K562 (cell line): ENCODE results near the gene KIF25. TPM values are rescaled to one million over a fixed set of nuclear protein-coding genes. Genes with fewer than 3 reads are reported as not detected.
A peak's percentile ranks its signal among the peaks of the same experiment; 100 is the strongest.

Experiments used
- ATAC-seq: fragments of 200-7000 bp; cut with Tn5 transposase; 3 replicates; pipeline ENCODE4 v1.9.1; 2020; ENCODE audit warnings: moderate library complexity
- BruUV-seq: library from RNA; stranded (reverse); fragments of 400-500 nt; replicated peaks from 2 replicates; lab custom pipeline; 2021; lab: Mats Ljungman, UMichigan
- CTCF ChIA-PET: fragments of 300-600 bp; formaldehyde crosslinking; extraction: SDS; loops from one replicate; lab custom pipeline; 2021; ENCODE audit warnings: low intra/inter-chr PET ratio; lab: Yijun Ruan, JAX
- POLR2A ChIA-PET: fragments of 300-600, 350-650 bp; sonication (Branson Sonifier 250); formaldehyde crosslinking; extraction: SDS; loops from one replicate; lab custom pipeline; 2021; ENCODE audit warnings: antibody characterized with exemption, inconsistent platforms; lab: Yijun Ruan, JAX
- DNase-seq, 4 experiments: peaks; one replicate each; pipeline versions ENCODE4 v3.0.0 to v3.0.0-alpha.2; 2011 to 2018; ENCODE audit warnings: low spot score in 3 of 4, mixed read lengths in 3 of 4; ENCODE audit errors: extremely low read depth in 1 of 4
- FAIRE-seq: peaks from 2 replicates; lab custom pipeline; 2011; peaks lifted over from hg19 to GRCh38; lab: Jason Lieb, UNC
- H2AFZ ChIP-seq: 2 replicates; pipeline ENCODE4 v1.6.0; 2011; ENCODE audit warnings: low read depth, low read length, control low read depth, inconsistent platforms
- H3K27ac ChIP-seq: fragments of 200-600 bp; 3 replicates; pipeline ENCODE4 v1.8.0; 2011; ENCODE audit warnings: low read depth, mild to moderate bottlenecking, control low read depth, inconsistent platforms, low read length, moderate library complexity, mixed read lengths; ENCODE audit errors: extremely low read depth
- H3K27me3 ChIP-seq, 2 experiments: fragments of 300-600 bp in 1 of 2; 2 replicates in 1 of 2; 3 replicates in 1 of 2; pipeline versions ENCODE4 v1.6.0 to v1.8.0; 2011; ENCODE audit warnings: inconsistent platforms in 2 of 2, low read length in 2 of 2, mild to moderate bottlenecking in 1 of 2, mixed read lengths in 1 of 2, moderate library complexity in 1 of 2; ENCODE audit not compliant: control insufficient read depth in 2 of 2, insufficient read depth in 2 of 2
- H3K36me3 ChIP-seq: fragments of 300-600 bp; 3 replicates; pipeline ENCODE4 v1.8.0; 2011; ENCODE audit warnings: mild to moderate bottlenecking, low read length, inconsistent platforms; ENCODE audit not compliant: control insufficient read depth, insufficient read depth
- H3K4me1 ChIP-seq, 2 experiments: fragments of 200-600 bp in 1 of 2; replicated peaks in 1 of 2; 2 replicates in 1 of 2; 3 replicates in 1 of 2; pipeline versions ENCODE4 v1.5.1 to v1.8.0; 2011; ENCODE audit warnings: inconsistent platforms in 2 of 2, low read length in 2 of 2, mild to moderate bottlenecking in 1 of 2, mixed read lengths in 1 of 2, moderate library complexity in 1 of 2; ENCODE audit not compliant: control insufficient read depth in 2 of 2, insufficient read depth in 2 of 2
- H3K4me2 ChIP-seq: 2 replicates; pipeline ENCODE4 v1.6.1; 2011; ENCODE audit warnings: low read length, control low read depth, inconsistent platforms, mixed read lengths; ENCODE audit not compliant: insufficient read depth
- H3K4me3 ChIP-seq: fragments of 200-600 bp; sonication (generic), shearing (Covaris generic); 2 replicates; pipeline ENCODE4 v1.5.1; 2016; ENCODE audit warnings: control low read depth, inconsistent platforms
- H3K79me2 ChIP-seq: fragments of 200-600 bp; 3 replicates; pipeline ENCODE4 v1.8.0; 2011; ENCODE audit warnings: low read length, inconsistent platforms; ENCODE audit not compliant: control insufficient read depth, insufficient read depth
- H3K9ac ChIP-seq, 2 experiments: 2 replicates each; pipeline versions ENCODE4 v1.6.0 to v1.6.1; 2011; ENCODE audit warnings: low read depth in 2 of 2, low read length in 2 of 2, control low read depth in 1 of 2, inconsistent platforms in 1 of 2, mild to moderate bottlenecking in 1 of 2, mixed read lengths in 1 of 2; ENCODE audit not compliant: insufficient read depth in 1 of 2
- H3K9me1 ChIP-seq: one replicate; pipeline ENCODE4 v1.6.0; 2011; ENCODE audit warnings: inconsistent platforms, mild to moderate bottlenecking, low read length, moderate library complexity; ENCODE audit not compliant: control insufficient read depth, insufficient read depth
- H3K9me3 ChIP-seq: replicated peaks from 2 replicates; pipeline ENCODE4 v1.5.1; 2011; ENCODE audit warnings: low read depth, low read length, inconsistent platforms; ENCODE audit not compliant: control insufficient read depth, insufficient read depth
- H4K20me1 ChIP-seq: replicated peaks from 2 replicates; pipeline ENCODE4 v1.6.1; 2011; ENCODE audit warnings: low read length, inconsistent platforms, mixed read lengths; ENCODE audit not compliant: control insufficient read depth, insufficient read depth
- E2F3 ChIP-seq: fragments of 250-450 bp; sonication (Bioruptor Pico); IDR thresholded peaks from 2 replicates; pipeline ENCODE4 v1.4.0; 2020; ENCODE audit warnings: mild to moderate bottlenecking
- ELF1 ChIP-seq: fragments of 200-800 bp; sonication (Bioruptor generic); IDR thresholded peaks from 2 replicates; pipeline ENCODE4 v1.6.1; 2016; ENCODE audit warnings: missing genetic modification characterization, missing compliant biosample characterization
- HNRNPUL1 ChIP-seq: fragments of 200-400 bp; formaldehyde crosslinking; IDR thresholded peaks from 2 replicates; pipeline ENCODE4 v1.6.1; 2017; ENCODE audit warnings: low read length
- MAZ ChIP-seq, 2 experiments: fragments of 450-650 bp in 1 of 2; sonication (generic) in 1 of 2; formaldehyde crosslinking; IDR thresholded peaks in 1 of 2; conservative IDR thresholded peaks in 1 of 2; 2 replicates each; pipeline versions ENCODE4 v1.4.0 to v1.5.0; 2020; ENCODE audit warnings: mild to moderate bottlenecking in 1 of 2, missing genetic modification reagents in 1 of 2
- PHF21A ChIP-seq: fragments of 450-650 bp; IDR thresholded peaks from 2 replicates; pipeline ENCODE4 v1.6.1; 2017; ENCODE audit warnings: low read depth, borderline replicate concordance
- SMARCE1 ChIP-seq: fragments of 450-650 bp; IDR thresholded peaks from 2 replicates; pipeline ENCODE4 v1.7.1; 2016; ENCODE audit warnings: mild to moderate bottlenecking
- TCF15 ChIP-seq: fragments of 250-450 bp; sonication (Bioruptor Pico); IDR thresholded peaks from 2 replicates; pipeline ENCODE4 v1.8.0; 2022; ENCODE audit warnings: moderate library complexity, mild to moderate bottlenecking, inconsistent platforms
- ZFP30 ChIP-seq: fragments of 250-450 bp; sonication (Bioruptor Pico); IDR thresholded peaks from 2 replicates; pipeline ENCODE4 v1.8.0; 2022; ENCODE audit warnings: moderate library complexity, mild to moderate bottlenecking, inconsistent platforms, borderline replicate concordance
- ZNF232 ChIP-seq: sonication (generic); formaldehyde crosslinking; IDR thresholded peaks from 2 replicates; pipeline ENCODE4 v1.8.0; 2022; ENCODE audit warnings: mild to moderate bottlenecking, missing genetic modification reagents
- ZNF57 ChIP-seq: fragments of 450-650 bp; formaldehyde crosslinking; IDR thresholded peaks from 2 replicates; pipeline ENCODE4 v1.4.0; 2020; ENCODE audit warnings: mild to moderate bottlenecking, moderate library complexity
- ZNF583 ChIP-seq: fragments of 250-450 bp; sonication (Bioruptor Pico); IDR thresholded peaks from 2 replicates; pipeline ENCODE4 v1.4.0; 2020
- WGBS: fragments of 100-300 bp; shearing (Covaris generic); methylation state at CpG from one replicate; pipeline ENCODE4 v1.1.6; 2016; ENCODE audit warnings: low coverage, mixed read lengths; ENCODE audit not compliant: insufficient coverage; ENCODE audit errors: missing lambda C conversion rate; 5-methylcytosine and 5-hydroxymethylcytosine counted together
- in situ Hi-C: fragments of 300-500 bp; cut with MboI; formaldehyde crosslinking; loops from 4 replicates; pipeline ENCODE4 v1.15.0; 2018; ENCODE audit warnings: inconsistent platforms, mixed read lengths
- intact Hi-C: fragments of 100-400 bp; cut with micrococcal nuclease; formaldehyde crosslinking; loops from 2 replicates; pipeline ENCODE4 v1.14.2; 2022
- polyA plus RNA-seq, 8 experiments: library from polyadenylated mRNA; depleted of rRNA in 4 of 8; stranded (reverse) in 5 of 8; unstranded in 3 of 8; fragments of >200 nt; fragmentation: Nextera tagmentation in 2 of 8; fragmentation: Illumina TruSeq in 1 of 8; extraction: Ambion mirVana in 2 of 8; extraction: Trizol in 1 of 8; gene quantifications; 2 replicates each; pipeline versions ENCODE4 v1.2.1 to v1.2.3, GENCODE V29; 2011 to 2014; ENCODE audit warnings: inconsistent platforms in 1 of 8, missing spikeins in 1 of 8
- total RNA-seq, 7 experiments: library from RNA; depleted of rRNA in 6 of 7; stranded (reverse); fragments of >200 nt in 6 of 7; fragmentation: Illumina TruSeq in 2 of 7; extraction: Trizol in 2 of 7; gene quantifications; 2 replicates each; pipeline versions ENCODE4 v1.2.1 to v1.2.3, GENCODE V29; 2011 to 2021; ENCODE audit warnings: low replicate concordance in 1 of 7

KIF25 gene
- total and polyA plus RNA-seq, 9 of the 15 experiments (the other 6 are each of a cell fraction or from before 2014, with no cell fraction given) = 0.04 to 0.49 (median 0.23) TPM; not detected in 5

GRCh38 chr6:167988154-167988495 lies 9.3 kb upstream of the KIF25 start:
- BruUV-seq = no TSS peak
- ChIA-PET CTCF (no interaction called here), POLR2A (no interaction called here)
- no peaks in the 10 kb centered on the region for H3K9me3 ChIP-seq
- peaks cover 4% of the 10 kb centered on the region for H3K9me1 ChIP-seq
- TF ChIP-seq HNRNPUL1 (no peak), ZNF583 (CRISPR knock-in tag) (no peak)
- H4K20me1 ChIP-seq = peaks cover 4% of the 10 kb centered on the region; the same call in 1 of the 2 replicates
- H3K36me3 ChIP-seq = no peaks in the 10 kb centered on the region
- ATAC-seq (no peak), DNase-seq (no peak), FAIRE-seq (no peak)
- H3K27me3 ChIP-seq = peaks cover 76 to 80% of the 10 kb centered on the region in 2 experiments
- no peak overlapping the region for H2AFZ ChIP-seq
- no peak overlapping the region for H3K4me2 ChIP-seq
- no peaks in the 10 kb centered on the region for H3K79me2 ChIP-seq
- no peak overlapping the region for H3K9ac ChIP-seq
- in situ Hi-C loops (no loop called here), intact Hi-C loops (no loop called here)
- WGBS = 9% methylated on average over 5 of the region's 5 CpGs
- H3K27ac ChIP-seq = no peak overlapping the region
- peaks cover 0 to 32% of the 10 kb centered on the region in 2 experiments; a peak in 2 of 5 replicates for H3K4me1 ChIP-seq
- H3K4me3 ChIP-seq = no peak overlapping the region

DNA sequence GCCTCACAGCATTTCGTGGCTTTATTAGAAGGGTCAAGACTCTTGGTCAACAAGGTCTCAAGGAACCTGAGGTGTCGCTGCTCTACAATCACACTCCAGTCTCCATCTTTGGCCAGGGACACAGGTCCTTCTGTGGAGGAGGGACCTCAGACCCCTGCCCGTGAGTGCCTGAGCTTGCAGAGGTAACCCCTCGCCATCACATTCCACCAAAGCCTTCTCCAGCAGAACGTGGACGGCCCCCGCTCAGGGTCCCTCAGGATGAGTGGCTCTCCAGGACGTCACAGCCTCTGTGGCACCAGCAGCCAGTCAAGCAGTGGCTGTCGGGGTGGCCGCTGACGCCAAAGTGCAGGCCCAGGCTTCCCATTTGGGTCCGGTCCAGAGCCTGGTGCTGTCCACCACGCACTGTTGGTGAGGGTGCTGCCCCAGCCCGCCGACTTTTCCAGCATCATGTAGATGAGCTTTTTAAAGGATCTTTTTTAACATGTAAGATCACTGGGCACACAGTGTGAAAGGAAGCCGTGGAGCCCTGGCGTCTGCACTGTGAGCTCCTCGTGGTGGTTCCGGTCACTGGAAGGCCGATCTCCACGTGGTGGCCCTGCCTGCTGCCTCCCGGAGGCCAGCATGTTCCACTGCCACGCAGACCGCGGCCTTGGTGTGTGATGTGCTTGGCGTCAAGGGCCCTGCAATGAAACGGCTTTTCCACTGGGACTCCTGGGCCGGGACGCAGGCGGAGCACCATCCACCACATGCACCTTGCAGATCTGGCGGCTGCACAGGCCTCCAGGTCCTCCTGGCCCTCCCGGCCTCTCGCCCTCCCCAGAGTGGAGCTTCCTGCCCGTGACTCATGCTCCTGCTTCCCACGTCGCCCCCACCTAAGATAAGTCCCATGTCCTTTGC lies 8.3 kb upstream of the KIF25 start:
- TF ChIP-seq ZNF57 (CRISPR knock-in tag) = no peak
- no peak for TF ChIP-seq PHF21A
- no peak for TF ChIP-seq ZNF232
- TF ChIP-seq SMARCE1 = no peak
- no peak for TF ChIP-seq MAZ (CRISPR knock-in tag; conservative IDR thresholded peaks at IDR 0.05 in 1 of 2, IDR thresholded peaks at IDR 0.05 in 1 of 2)
- no peak for TF ChIP-seq ZFP30 (CRISPR knock-in tag)
- no peak for TF ChIP-seq TCF15
- TF ChIP-seq ELF1 (tag) = no peak
- TF ChIP-seq E2F3 (CRISPR knock-in tag) = no peak
- peaks cover 79 to 84% of the 10 kb centered on the region in 2 experiments for H3K27me3 ChIP-seq
- no peak overlapping the region for H3K9ac ChIP-seq
- no peak overlapping the region for H3K4me3 ChIP-seq
- H3K4me2 ChIP-seq = no peak overlapping the region
- intact Hi-C loops (no loop called here), in situ Hi-C loops (no loop called here)
- DNase-seq (no peak), ATAC-seq (peak; percentile 36; the same call in 1 of the 3 replicates), FAIRE-seq (no peak)
- no TSS peak for BruUV-seq
- peaks cover 4% of the 10 kb centered on the region; the same call in 1 of the 2 replicates for H4K20me1 ChIP-seq
- no peak overlapping the region for H2AFZ ChIP-seq
- ChIA-PET POLR2A (interaction anchor here (0.5 to 0.7 kb wide), 2 partner anchors 24 to 218 kb away, joined by 3 read pairs; no protein-coding TSS in a partner anchor), CTCF (no interaction called here)
- no peak overlapping the region for H3K27ac ChIP-seq
- WGBS = 7% methylated on average over 36 of the region's 36 CpGs
- peaks cover 0 to 32% of the 10 kb centered on the region in 2 experiments; a peak in 2 of 5 replicates for H3K4me1 ChIP-seq
- H3K36me3 ChIP-seq = no peaks in the 10 kb centered on the region
- H3K79me2 ChIP-seq = no peaks in the 10 kb centered on the region
- H3K9me1 ChIP-seq = peaks cover 4% of the 10 kb centered on the region
- H3K9me3 ChIP-seq = no peaks in the 10 kb centered on the region
